Posterior cingulate gyrus (tissue), 11 donors: ENCODE measurements around the gene TPGS1.

ENCODE experiments used
- DNase-seq, 10 donors: peaks; one replicate each; pipeline versions ENCODE4 v3.0.0 to v3.0.0-alpha.2; 2020 to 2021; ENCODE audit warnings: mixed read lengths in 3 of 10
- intact Hi-C: fragments of 100-400 bp; cut with DNase I; formaldehyde crosslinking; loops from one replicate; pipeline ENCODE4 v1.15.1; 2023

The TPGS1 gene

DNA sequence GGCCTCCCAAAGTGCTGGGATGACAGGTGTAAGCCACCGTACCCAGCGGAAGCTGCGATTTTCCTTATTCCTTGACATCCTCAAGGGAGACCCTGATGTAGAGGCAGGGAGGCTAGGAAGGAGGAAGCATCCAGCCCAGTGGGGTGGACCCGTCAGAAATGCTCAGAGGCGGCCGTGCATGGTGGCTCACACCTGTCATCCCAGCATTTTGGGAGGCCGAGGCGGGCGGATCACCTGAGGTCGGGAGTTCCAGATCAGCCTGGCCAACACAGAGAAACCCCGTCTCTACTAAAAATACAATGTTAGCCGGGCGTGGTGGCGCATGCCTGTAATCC is 48.1 kb downstream of the TPGS1 start:
- DNase-seq, result no peak
- intact Hi-C loops, result no loop called here

DNA sequence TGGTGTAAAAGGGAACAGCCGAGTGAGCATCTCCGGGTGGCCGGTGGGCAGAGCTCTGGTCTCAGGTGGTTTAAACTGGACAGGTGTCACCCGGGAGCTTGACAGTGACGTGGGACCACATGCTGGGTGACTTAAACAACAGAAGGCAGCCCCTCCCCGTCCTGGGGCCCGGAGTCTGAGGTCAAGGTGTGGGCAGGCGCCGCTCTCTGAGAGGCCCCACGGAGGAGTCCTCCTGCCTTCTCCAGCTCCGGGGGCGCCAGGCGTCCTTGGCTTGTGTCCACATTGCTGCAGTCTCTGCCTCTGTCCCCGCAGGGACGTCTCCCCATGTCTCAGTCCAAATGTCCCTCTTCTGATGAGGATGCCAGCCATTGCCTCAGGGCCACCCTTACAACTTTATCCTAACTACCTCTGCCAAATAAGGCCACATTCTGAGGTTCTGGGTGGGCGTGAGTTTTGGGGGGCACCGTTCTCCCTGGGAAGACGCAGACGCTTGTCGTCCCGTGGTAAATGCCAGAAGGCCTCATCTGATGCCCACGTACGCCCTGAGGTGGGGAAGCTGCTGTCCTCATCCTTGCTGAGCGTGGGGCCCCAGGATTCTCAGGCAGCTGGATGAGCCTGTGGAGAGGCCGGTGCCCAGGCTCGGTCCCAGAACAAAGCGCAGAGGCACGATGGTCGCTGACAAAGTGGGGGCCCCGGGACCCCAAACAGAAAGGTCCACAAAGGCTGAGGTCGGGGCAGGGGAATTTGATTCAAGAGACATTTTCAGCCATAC is 49.5 kb downstream of the TPGS1 start:
- intact Hi-C loops, result no loop called here
- no peak for DNase-seq

DNA sequence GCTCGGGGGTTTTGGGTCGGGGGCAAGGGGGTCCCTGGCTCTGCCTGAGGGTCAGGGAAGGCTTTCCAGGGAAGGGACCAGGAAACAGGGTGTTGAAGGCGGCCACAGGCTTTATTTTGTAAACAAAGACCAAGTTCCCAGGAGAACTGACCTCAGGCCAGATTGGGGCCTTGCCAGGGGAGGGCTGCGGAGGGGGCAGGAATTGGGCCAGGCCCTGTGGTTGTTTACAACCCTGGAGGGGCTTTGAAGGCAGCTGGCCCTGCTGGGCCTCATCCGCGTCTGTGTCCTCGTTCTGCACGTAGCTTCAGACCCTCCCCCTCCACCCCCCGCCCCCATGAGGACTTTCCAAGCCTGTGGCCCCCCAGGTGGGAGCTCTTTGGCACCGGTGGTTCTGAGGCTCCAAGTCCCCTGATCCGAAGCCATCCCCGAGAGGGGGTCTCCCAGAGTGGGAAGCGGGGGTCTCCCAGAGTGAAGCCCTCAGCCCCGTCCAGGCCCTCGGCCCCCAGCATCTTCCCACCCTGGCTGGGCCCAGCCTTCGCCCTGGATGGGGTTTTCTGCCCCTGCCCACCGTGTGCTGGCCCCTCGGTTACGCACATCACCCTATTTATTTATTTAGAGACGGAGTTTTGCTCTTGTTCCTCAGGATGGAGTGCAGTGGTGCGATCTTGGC is 51.6 kb downstream of the TPGS1 start:
- intact Hi-C loops, result no loop called here
- peak in 2 of 10 donors; percentile 20 to 50 for DNase-seq

DNA sequence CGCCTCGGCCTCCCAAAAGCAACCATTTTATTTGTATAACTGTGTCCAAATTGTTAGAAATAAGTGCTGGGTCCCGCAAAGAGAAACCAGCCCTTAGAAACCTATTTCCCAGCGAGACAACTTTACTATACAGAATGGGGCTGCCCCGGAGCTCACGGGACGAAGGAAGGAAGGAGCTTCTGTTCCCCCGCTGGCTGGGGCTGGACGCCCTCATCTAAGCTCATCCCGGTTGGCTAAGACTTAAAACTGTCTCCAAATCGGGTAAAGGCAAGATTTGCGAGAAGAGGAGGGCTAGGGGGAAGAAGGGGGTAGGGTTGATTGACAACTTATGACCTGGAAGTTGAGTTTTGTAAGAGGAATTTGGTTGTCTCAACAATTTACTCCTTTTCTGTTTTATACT is 52.8 kb downstream of the TPGS1 start:
- intact Hi-C loops, result no loop called here
- DNase-seq, result no peak

DNA sequence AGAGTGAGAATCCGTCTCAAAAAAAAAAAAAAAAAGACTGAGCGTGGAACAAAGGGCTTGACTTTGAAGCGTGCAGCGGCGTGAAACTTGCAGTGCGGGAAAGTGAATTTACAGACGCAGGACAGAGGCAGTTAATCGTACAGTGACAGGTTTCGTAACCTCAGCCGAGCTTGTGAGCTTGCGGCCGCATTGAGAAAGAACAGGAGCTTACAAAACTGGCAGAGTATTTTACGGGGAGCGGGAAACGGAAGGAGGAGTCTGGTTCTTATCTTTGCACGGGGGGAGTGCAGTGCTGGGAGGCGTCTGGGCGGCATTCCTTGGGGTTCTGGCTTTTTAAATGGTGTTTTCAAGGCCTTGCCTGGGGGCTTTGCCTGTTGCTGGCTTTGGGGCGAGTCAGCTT is 59.1 kb downstream of the TPGS1 start:
- intact Hi-C loops, result no loop called here
- DNase-seq, result no peak

DNA sequence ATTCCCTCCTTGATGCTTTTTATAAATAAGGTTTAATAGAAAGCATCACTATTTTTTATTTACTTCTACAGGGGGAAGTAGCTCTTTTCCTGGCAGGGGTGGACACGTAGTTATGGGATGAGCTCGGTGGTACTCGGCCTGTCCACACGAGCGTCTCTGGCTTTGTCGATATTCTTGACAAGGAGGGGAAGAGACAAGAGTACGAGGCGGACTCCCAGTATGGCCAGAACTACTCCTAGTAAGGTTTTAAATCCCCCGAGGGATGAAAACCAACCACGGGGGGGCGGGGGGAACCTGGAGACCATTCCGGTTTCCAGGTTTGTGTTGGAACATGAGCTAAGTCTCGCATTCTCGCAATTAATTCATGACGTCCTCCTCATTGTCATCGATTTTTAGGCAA is 59.5 kb downstream of the TPGS1 start:
- no peak for DNase-seq
- intact Hi-C loops, result no loop called here

DNA sequence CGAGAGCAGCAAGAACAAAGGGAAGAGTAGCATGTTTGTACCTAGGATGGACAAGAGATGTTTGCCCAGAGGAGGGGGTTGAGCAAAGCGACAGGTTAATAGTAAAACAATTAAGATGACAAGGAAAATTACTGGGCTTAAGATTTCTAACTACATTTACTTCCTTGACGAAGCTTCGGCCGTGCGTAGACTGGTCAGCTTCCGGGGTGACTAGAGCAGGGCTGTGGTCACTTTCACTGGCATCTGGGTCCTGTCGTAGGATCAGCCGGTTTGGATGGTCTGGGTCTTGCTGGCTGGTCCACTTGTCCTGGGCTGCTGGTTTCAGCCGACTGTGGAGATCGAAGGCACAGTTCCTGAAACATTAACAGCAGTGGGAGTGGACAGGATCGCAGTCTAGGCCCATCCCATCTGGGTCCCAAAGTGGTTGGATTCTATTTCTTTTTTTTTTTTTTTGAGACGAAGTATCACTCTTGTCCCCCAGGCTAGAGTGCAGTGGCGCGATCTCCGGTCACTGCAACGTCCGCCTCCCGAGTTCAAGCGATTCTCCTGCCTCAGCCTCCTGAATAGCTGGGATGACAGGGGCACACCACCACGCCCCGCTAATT is 60.1 kb downstream of the TPGS1 start:
- no peak for DNase-seq
- intact Hi-C loops, result no loop called here
